ENCODE measurements around the gene PSMF1. TPM values are rescaled to one million over a fixed set of nuclear protein-coding genes. Genes with fewer than 3 reads are reported as not detected.
A peak's percentile ranks its signal among the peaks of the same experiment; 100 is the strongest.

PSMF1 gene
- total and polyA plus RNA-seq, 2 of the 13 experiments (the other 11 are each of a cell fraction or from before 2014, with no cell fraction given): 82.5 to 86.0 TPM

DNA sequence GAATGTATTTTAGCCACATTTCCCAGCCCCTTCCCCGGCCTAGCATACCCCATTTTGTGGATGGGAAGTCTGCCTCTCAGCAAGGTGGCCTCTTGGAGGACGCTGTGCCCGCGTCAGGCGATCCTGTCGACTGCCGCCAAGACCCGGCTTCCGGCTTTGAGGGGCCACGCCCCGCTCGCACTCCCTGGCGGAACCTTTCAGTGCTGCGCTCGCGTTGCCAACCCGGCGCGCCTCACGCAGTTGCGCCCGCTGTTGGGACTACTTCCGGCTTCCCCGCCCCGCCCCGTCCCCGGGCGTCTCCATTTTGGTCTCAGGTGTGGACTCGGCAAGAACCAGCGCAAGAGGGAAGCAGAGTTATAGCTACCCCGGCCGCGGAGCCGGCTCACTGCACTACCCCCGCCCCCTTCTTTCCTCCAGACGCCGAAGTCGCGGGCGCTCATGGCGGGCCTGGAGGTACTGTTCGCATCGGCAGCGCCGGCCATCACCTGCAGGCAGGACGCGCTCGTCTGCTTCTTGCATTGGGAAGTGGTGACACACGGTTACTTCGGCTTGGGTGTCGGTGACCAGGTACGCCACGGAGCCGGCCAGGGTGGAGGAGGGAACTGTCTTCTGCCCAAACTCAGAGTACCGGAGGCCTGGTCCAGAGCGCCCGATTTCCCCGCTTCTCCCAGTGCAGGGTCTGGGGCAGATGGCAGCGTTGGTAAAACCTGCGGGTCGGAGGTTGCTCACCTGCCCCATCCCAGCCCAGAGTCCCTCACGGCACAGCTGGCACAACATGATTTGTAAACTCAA, at the start of gene PSMF1 (continued):
- TF ChIP-seq HOMEZ (CRISPR knock-in tag; IDR thresholded peaks at IDR 0.05; ENCODE audit: low read depth) (peak; percentile 80; the same call in 1 of the 2 replicates), JUND (CRISPR knock-in tag; IDR thresholded peaks at IDR 0.05) (peak; percentile 86), ZNF883 (CRISPR knock-in tag; IDR thresholded peaks at IDR 0.05; ENCODE audit: not compliant biosample characterization) (peak; percentile 96), HNRNPH1 (optimal IDR thresholded peaks at IDR 0.05; ENCODE audit: low read depth, low read length) (peak; percentile 54), MED8 (CRISPR knock-in tag; IDR thresholded peaks at IDR 0.05; ENCODE audit: insufficient replicate concordance) (peak; percentile 95), ZNF678 (CRISPR knock-in tag; IDR thresholded peaks at IDR 0.05) (no peak; the same call in 1 of the 2 replicates), NFE2L2 (IDR thresholded peaks at IDR 0.05; ENCODE audit: low read length) (no peak; the same call in 1 of the 2 replicates), ZMYM3 (CRISPR knock-in tag; IDR thresholded peaks at IDR 0.05) (peak; percentile 96), YEATS2 (CRISPR knock-in tag; IDR thresholded peaks at IDR 0.05; ENCODE audit: borderline replicate concordance) (peak; percentile 99), ZNF251 (CRISPR knock-in tag; IDR thresholded peaks at IDR 0.05) (peak; percentile 94; the same call in 1 of the 2 replicates), REPIN1 (CRISPR knock-in tag; IDR thresholded peaks at IDR 0.05; ENCODE audit: borderline replicate concordance, low read depth) (peak; percentile 99), SMYD3 (CRISPR knock-in tag; IDR thresholded peaks at IDR 0.05) (peak; percentile 98), JUN (CRISPR knock-in tag; IDR thresholded peaks at IDR 0.05) (peak; percentile 72), KLF11 (CRISPR knock-in tag; IDR thresholded peaks at IDR 0.05) (peak; percentile 90), DZIP1 (CRISPR knock-in tag; IDR thresholded peaks at IDR 0.05) (peak; percentile 93), PRMT3 (CRISPR knock-in tag; IDR thresholded peaks at IDR 0.05; ENCODE audit: borderline replicate concordance, low read depth) (no peak; the same call in 1 of the 2 replicates), NFIC (IDR thresholded peaks at IDR 0.05; ENCODE audit: low read length) (no peak), SALL1 (CRISPR knock-in tag; IDR thresholded peaks at IDR 0.05) (peak; percentile 97)
- TF ChIP-seq, protein P1, sequence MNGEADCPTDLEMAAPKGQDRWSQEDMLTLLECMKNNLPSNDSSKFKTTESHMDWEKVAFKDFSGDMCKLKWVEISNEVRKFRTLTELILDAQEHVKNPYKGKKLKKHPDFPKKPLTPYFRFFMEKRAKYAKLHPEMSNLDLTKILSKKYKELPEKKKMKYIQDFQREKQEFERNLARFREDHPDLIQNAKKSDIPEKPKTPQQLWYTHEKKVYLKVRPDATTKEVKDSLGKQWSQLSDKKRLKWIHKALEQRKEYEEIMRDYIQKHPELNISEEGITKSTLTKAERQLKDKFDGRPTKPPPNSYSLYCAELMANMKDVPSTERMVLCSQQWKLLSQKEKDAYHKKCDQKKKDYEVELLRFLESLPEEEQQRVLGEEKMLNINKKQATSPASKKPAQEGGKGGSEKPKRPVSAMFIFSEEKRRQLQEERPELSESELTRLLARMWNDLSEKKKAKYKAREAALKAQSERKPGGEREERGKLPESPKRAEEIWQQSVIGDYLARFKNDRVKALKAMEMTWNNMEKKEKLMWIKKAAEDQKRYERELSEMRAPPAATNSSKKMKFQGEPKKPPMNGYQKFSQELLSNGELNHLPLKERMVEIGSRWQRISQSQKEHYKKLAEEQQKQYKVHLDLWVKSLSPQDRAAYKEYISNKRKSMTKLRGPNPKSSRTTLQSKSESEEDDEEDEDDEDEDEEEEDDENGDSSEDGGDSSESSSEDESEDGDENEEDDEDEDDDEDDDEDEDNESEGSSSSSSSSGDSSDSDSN (CRISPR knock-in tag; IDR thresholded peaks at IDR 0.05): peak; percentile 94
- TF ChIP-seq, protein P2, sequence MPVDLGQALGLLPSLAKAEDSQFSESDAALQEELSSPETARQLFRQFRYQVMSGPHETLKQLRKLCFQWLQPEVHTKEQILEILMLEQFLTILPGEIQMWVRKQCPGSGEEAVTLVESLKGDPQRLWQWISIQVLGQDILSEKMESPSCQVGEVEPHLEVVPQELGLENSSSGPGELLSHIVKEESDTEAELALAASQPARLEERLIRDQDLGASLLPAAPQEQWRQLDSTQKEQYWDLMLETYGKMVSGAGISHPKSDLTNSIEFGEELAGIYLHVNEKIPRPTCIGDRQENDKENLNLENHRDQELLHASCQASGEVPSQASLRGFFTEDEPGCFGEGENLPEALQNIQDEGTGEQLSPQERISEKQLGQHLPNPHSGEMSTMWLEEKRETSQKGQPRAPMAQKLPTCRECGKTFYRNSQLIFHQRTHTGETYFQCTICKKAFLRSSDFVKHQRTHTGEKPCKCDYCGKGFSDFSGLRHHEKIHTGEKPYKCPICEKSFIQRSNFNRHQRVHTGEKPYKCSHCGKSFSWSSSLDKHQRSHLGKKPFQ (CRISPR knock-in tag; IDR thresholded peaks at IDR 0.05; ENCODE audit: insufficient replicate concordance): peak; percentile 96
- TF ChIP-seq, protein P3, sequence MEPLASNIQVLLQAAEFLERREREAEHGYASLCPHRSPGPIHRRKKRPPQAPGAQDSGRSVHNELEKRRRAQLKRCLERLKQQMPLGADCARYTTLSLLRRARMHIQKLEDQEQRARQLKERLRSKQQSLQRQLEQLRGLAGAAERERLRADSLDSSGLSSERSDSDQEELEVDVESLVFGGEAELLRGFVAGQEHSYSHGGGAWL (CRISPR knock-in tag; IDR thresholded peaks at IDR 0.05): peak; percentile 97
